Measurements from ENCODE around the gene BACH1.
"Not testable (repeated sequence)": the region's sequence is repeated elsewhere in the genome, so short reads cannot be mapped to it uniquely, and the experiment has no call there.

The BACH1 gene

DNA sequence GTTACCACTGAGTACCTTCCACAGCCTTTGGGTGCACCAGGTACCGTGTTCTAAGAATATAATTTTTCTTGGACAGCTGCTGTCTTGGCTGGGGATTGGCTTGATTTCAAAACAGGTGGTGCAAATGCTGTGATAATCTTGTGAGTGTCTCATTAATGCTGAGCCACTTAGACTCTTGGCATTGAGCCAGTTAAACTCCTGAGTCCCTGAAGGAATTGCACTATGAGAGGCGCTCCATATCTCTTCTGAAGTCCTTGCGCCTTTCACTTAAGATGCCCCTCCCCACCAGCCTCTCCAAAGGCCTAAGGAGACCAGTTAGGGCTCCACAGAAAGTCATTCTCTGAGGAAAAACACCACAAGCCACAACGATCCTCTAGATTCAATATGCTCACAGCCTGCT, 51.0 kb downstream of the BACH1 start:
- DNase-seq = no peak

- DNase-seq = no peak
These were observed 51.6 kb downstream of the BACH1 start for GRCh38 chr21:29350246-29350779.

DNA sequence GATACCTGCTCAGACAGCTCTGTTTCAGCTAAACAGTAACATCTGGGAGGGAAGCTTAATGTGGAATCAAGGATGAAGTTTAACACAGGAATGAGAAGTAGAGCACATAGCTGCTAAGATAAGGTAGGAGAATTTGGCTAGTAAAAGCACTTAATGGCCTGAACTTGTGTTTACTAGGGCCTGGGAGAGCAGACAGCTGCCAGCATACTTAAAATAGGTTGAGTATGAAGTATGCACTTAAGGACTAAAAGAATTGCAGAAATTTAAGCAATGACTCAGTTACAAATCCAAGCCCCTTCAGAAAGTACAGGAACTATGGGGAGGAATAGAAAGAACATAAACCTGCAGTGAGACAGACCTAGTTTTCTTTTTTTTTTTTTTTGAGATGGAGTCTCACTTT, 53.0 kb downstream of the BACH1 start:
- DNase-seq = no peak

DNA sequence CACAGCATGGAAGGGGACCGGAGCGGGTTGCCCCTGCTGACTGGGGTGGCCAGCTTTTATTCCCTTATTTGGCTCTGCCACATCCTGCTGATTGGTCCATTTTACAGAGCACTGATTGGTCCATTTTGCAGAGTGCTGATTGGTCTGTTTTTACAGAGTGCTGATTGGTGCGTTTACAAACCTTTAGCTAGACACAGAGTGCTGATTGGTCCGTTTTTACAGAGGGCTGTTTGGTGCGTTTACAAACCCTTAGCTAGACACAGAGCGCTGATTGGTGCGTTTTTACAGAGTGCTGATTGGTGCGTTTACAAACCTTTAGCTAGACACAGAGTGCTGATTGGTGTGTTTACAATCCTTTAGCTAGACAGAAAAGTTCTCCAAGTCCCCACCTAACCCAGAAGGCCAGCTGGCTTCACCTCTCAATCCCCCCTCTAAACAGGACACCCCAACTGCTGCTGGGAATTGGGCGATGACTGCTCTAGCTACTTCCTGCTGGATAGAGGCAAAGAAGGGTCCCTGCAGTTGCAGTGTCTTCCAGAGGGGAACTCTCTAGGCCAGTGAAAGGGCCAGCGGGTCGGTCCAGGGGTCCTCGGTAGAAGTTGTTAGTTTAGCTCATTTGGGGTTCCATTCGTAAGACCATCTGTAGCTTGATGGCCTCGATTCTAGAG, 56.5 kb downstream of the BACH1 start:
- not testable (repeated sequence) for DNase-seq

GRCh38 chr21:29356291-29356690, 57.6 kb downstream of the BACH1 start:
- DNase-seq = not testable (repeated sequence)

DNA sequence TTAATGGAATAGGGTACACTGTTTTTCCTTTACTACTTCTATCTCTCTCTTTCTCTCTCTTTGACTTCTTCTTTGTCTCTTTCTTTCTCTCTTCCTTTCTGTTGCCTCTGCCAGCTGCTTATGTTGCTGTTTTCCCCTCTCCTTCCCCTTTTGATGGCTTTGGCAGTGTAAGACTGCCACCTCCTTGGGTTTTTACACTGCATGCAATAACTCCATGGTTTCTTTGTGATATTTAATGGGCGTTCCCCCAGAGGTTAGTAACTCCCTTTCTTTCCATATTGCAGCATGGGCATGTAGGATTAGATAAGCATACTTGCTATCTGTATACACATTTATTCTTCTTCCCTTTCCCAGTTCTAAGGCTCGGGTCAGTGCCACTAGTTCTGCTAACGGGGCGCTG, 58.1 kb downstream of the BACH1 start:
- DNase-seq = not testable (repeated sequence)

DNA sequence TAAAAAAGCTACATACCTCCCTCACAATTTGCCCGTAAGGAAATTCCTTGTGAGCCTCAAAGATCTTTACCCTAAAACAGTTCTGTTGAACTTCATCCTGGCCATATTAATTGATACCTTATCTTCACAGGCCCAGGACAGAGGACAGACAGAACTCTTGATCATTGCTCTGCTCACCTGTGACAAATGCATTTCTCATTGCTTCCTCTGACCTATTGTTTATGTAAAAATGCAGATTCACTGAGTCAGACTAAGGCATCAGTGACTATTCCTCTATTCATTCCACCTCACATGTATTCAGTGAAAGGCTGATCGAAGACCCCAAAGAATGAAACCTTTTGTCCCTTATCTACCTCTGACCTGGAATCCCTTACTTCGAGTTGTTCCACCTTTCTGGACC, 61.0 kb downstream of the BACH1 start:
- no peak for DNase-seq

- peak; percentile 36 for DNase-seq
These were observed 62.4 kb downstream of the BACH1 start for GRCh38 chr21:29360799-29361765.

GRCh38 chr21:29362758-29363157, 64.0 kb downstream of the BACH1 start:
- DNase-seq = no peak

- no peak for DNase-seq
These were observed 67.0 kb downstream of the BACH1 start for GRCh38 chr21:29365661-29366265.

DNA sequence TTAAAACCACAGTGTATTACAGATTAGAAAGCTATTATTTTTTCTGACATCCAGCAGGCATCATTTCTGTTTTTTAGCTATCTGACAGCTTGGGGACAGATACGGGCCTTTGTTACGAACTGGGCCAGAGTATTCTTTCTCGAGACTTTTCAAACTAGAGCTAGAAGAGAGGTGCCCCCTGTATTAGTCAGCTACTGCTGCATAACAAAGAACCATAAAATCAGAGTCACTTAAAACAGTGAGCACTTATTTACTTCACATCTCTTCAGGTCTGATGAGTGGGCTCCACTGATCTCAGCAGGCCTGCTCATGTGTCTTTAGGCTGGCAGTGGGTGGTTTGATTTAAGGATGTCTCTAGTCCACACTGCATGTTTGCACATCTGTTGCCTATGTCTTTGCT, 67.8 kb downstream of the BACH1 start:
- DNase-seq = no peak

DNA sequence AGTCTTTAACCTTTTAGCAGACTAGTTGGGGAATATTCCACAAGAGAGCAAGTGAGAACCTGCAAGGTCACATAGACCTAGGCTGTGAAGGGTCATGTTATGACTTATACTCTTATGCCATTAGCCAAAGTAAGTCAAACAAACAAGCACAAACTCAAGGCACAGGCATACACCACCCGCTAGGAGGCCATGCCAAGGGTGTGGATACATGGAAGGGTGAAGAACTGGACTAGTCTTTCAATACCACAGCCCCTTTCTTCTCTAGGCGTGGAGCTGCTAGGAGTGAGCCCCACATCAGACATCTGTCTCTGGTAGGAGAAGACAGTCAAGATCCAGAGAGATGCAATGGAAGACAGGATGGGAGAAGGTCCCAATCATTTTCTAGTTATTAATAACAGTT, 68.6 kb downstream of the BACH1 start:
- DNase-seq = no peak

DNA sequence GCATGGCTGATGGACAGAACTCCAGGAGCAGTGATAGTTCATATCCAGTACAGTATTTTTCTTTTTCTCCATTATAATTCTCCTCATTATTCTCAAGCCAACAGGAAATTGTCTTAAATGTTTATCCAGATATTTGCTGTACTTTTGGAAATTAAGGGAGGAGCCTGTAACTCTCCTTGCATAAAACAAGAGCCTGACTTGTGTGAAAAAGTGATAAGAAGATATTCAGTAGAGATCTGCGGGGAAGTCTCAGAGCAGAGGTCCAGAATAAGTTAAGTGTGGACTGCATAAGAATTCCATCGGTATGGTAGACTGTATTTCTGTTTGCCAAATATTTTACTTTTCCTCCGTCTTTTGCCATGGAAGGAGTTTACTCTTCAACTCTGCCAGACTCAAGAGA, 70.2 kb downstream of the BACH1 start:
- no peak for DNase-seq

- no peak for DNase-seq
These were observed 72.7 kb downstream of the BACH1 start for GRCh38 chr21:29371464-29371863.

DNA sequence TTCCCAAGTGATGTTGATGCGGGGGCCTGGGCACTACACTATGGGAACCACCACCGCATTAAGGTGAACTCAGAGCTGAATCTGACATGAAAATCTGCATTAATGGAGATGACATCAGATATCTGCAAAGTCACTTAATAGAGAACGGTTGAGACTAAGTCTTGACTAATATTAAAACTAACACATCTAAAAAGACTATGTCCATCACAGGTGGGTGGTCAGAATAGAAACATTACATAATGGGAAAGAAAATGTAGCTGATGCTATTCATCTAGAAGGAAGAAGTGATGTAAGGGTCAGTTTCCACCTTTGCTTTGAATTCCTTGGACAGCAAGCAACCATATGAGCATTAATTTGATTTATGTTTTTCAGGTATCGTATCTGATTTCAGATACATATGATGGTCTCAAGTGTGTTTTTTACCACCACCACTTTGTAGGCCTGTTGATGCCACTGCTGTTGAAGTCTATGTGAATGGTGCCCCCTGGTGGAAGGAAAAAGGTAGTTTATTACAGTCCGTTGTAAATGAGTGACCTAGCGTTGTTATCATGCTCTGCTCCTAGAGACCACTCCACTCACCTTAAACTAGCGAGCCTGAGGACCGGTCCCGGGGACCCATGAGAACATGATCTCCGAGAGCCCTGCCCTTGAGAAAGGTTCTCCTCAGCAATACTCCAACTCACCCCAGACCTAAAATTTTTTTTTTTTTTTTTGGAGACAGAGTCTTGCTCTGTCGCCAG, 73.5 kb downstream of the BACH1 start:
- peak; percentile 82 for DNase-seq

GRCh38 chr21:29374481-29374880, 75.8 kb downstream of the BACH1 start:
- DNase-seq = no peak

DNA sequence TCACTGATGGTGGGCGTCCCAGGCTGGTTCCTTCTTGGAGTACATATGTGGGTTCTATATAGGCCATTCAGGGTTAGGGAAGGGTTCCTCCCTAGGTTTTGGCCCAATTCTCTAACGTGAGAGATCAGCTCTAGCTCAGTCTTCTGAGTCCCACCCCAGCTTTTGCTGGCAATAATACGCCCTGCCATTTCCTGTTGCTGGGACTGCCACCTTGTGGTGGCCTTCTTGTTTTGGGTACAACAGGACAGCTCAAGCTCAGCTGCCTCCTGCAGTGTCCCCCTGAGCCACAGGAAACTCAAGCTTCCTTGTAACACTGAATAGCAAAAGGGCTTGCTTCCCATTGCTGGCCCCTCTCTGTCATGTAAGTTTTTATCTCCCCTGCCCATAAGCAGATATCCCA, 77.8 kb downstream of the BACH1 start:
- DNase-seq = peak; percentile 57

GRCh38 chr21:29377266-29377665, 78.5 kb downstream of the BACH1 start:
- DNase-seq = no peak

DNA sequence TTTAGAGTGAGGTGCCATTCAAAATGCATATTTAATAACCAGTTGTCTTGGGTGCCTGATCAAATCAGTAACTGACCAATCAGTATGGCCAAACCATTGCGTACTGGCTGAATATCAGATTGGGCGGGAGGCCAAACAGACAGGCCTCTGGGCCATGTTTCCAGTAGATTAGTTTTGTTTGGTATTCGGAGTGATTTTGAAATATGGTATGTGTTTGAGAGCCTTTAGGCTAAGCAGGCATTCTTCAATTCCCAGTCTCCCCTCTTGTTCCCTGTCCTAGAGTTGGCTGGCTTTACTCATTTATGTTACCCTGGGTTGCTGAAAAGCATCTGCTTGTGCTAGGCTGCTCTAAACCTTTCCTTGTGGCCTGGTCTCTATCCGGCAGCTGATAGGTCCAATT, 80.1 kb downstream of the BACH1 start:
- DNase-seq = no peak

DNA sequence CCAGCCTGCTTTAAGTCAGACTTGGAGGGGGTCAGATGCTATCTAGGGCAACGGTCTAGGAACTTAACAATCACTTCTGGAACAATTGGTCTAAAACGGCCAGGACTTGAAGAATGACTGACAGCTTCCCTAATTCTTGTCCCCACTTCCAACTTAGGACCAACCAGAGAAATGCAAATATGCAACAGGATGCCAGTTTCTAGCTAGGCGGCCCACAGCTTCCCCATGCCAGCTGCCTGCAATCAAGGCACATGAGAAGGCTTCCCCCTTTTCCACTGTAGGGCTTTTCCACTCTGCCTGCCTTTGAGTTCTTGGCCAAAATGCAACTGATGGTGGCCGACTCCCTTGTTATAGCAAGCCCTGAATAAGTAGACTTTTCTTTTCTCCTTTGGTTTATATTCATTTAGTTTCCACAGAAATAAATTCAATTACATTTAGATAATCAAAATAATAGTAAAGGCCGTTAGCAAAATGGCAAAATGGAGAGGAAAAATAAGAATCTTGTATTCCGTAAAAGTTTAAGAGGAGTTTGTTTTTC, 80.9 kb downstream of the BACH1 start:
- DNase-seq = no peak

- DNase-seq = no peak
These were observed 83.4 kb downstream of the BACH1 start for GRCh38 chr21:29382030-29382654.

Data from DMS53 (cell line).